Ovary (tissue), 3 donors: ENCODE measurements around the gene ANKUB1.

ENCODE experiments used
- EP300 ChIP-seq: sonication (generic); formaldehyde crosslinking; IDR thresholded peaks from one replicate; pipeline ENCODE4 v1.6.1; 2017; ENCODE audit warnings: antibody characterized with exemption
- POLR2A ChIP-seq: fragments of 450-650 bp; IDR thresholded peaks from one replicate; pipeline ENCODE4 v1.6.1; 2017; ENCODE audit warnings: antibody characterized with exemption, mild to moderate bottlenecking, moderate library complexity
- TF ChIP-seq, protein P1 (sequence below), 3 donors: fragments of 450-650 bp in 2 of 3; fragments of 200-600 bp in 1 of 3; IDR thresholded peaks; one replicate each; pipeline versions ENCODE4 v1.5.1 to v1.8.0; 2016 to 2022; ENCODE audit warnings: antibody characterized with exemption in 3 of 3, mild to moderate bottlenecking in 1 of 3
- donor health status: DM: no; HTN: no; CAD: no.

DNA sequence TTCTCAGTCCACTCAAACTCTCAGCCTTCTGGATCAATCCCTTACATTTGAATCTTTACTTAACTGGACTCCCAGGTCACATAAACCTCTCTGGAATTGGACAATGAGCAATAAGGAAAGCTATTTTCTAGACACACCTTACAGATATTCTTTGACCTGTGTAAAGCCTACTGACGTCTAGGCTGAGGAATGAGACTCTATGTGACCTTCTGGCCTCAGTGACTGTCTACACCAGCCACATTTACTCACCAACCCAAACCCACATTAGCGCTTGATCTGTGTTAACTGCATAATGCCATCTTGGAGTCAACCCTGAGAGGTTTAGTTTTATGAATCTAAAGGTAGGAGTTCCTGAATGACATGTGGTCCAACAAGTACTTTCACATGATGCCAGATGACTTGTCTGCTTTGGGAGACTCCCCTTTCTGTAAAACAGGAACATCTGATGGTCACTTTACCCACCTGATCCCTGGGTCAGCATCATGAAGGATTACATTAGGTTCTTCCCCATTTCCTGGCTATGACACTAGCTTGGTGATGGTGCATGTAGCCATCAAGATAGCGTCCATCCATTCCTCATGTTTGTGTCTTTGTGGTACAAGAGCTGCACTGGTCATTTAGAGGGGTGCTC is 28.7 kb downstream of the ANKUB1 start:
- TF ChIP-seq, protein P1, sequence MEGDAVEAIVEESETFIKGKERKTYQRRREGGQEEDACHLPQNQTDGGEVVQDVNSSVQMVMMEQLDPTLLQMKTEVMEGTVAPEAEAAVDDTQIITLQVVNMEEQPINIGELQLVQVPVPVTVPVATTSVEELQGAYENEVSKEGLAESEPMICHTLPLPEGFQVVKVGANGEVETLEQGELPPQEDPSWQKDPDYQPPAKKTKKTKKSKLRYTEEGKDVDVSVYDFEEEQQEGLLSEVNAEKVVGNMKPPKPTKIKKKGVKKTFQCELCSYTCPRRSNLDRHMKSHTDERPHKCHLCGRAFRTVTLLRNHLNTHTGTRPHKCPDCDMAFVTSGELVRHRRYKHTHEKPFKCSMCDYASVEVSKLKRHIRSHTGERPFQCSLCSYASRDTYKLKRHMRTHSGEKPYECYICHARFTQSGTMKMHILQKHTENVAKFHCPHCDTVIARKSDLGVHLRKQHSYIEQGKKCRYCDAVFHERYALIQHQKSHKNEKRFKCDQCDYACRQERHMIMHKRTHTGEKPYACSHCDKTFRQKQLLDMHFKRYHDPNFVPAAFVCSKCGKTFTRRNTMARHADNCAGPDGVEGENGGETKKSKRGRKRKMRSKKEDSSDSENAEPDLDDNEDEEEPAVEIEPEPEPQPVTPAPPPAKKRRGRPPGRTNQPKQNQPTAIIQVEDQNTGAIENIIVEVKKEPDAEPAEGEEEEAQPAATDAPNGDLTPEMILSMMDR (IDR thresholded peaks at IDR 0.05), result no peak
- no peak for TF ChIP-seq POLR2A
- TF ChIP-seq EP300, result no peak
